IPS-20b (cell line): ENCODE results near the gene CTRL.

Experiments
- H3K27ac ChIP-seq: one replicate; pipeline ENCODE4 v1.5.1; 2013; ENCODE audit warnings: low read length
- H3K27me3 ChIP-seq: 2 replicates; pipeline ENCODE4 v1.6.1; 2013; ENCODE audit warnings: mild to moderate bottlenecking, low read length, inconsistent platforms; ENCODE audit not compliant: insufficient read depth
- H3K36me3 ChIP-seq: 2 replicates; pipeline ENCODE4 v1.6.1; 2013; ENCODE audit warnings: low read depth, mild to moderate bottlenecking, inconsistent platforms, low read length, moderate library complexity; ENCODE audit not compliant: insufficient read depth
- H3K4me1 ChIP-seq: 2 replicates; pipeline ENCODE4 v1.6.1; 2013; ENCODE audit warnings: mild to moderate bottlenecking, control low read depth, inconsistent platforms, low read length, moderate library complexity; ENCODE audit not compliant: insufficient read depth
- H3K4me3 ChIP-seq: 2 replicates; pipeline ENCODE4 v1.5.1; 2013; ENCODE audit warnings: mild to moderate bottlenecking, low read length, inconsistent platforms
- H3K9ac ChIP-seq: 2 replicates; pipeline ENCODE4 v1.6.1; 2013; ENCODE audit warnings: low read depth, mild to moderate bottlenecking, inconsistent platforms, low read length, moderate library complexity
- H3K9me3 ChIP-seq: 2 replicates; pipeline ENCODE4 v1.6.1; 2013; ENCODE audit warnings: mild to moderate bottlenecking, low read depth, low read length, inconsistent platforms; ENCODE audit not compliant: insufficient read depth

CTRL gene

GRCh38 chr16:67936124-67936879 lies 4.6 kb upstream of the CTRL start, which contains the start of gene PSMB10:
Gene PSMB10 (minus strand): TSS chr16:67936850. CDS start chr16:67936749, 101 bp downstream.
- H3K4me1 ChIP-seq: 0 out of 2 replicates have a peak, but pooled peaks cover 6% of the 10 kb centered on the region
- H3K4me3 ChIP-seq: peak within 1 kb of the TSS; percentile 89
- no peaks in the 10 kb centered on the region; the same call in 1 of the 2 replicates for H3K36me3 ChIP-seq
- peak within 1 kb of the TSS; percentile 69 for H3K27ac ChIP-seq
- peak within 1 kb of the TSS; percentile 95 for H3K9ac ChIP-seq
- no peaks in the 10 kb centered on the region for H3K9me3 ChIP-seq
- H3K27me3 ChIP-seq: no peaks in the 10 kb centered on the region

GRCh38 chr16:67935402-67936123 lies 3.9 kb upstream of the CTRL start:
- Histone ChIP-seq H3K36me3 (peaks cover under 1% of the 10 kb centered on the region; the same call in 1 of the 2 replicates), H3K27ac (peak overlapping the region; percentile 69), H3K4me1 (0 out of 2 replicates have a peak, but pooled peaks cover 6% of the 10 kb centered on the region), H3K9ac (peak overlapping the region; percentile 95), H3K4me3 (peak overlapping the region; percentile 89), H3K27me3 (no peaks in the 10 kb centered on the region), H3K9me3 (no peaks in the 10 kb centered on the region)

GRCh38 chr16:67935101-67935401 lies 3.4 kb upstream of the CTRL start:
- Histone ChIP-seq H3K27ac (no peak overlapping the region), H3K4me1 (0 out of 2 replicates have a peak, but pooled peaks cover 6% of the 10 kb centered on the region), H3K36me3 (0 out of 2 replicates have a peak, but pooled peaks cover 4% of the 10 kb centered on the region), H3K27me3 (no peaks in the 10 kb centered on the region), H3K4me3 (peak overlapping the region; percentile 89), H3K9ac (peak overlapping the region; percentile 81), H3K9me3 (no peaks in the 10 kb centered on the region)

GRCh38 chr16:67934306-67935100 lies 2.8 kb upstream of the CTRL start:
- Histone ChIP-seq H3K9me3 (no peaks in the 10 kb centered on the region), H3K27ac (no peak overlapping the region), H3K36me3 (peaks cover 10% of the 10 kb centered on the region; the same call in 1 of the 2 replicates), H3K4me3 (peak overlapping the region; percentile 89), H3K4me1 (0 out of 2 replicates have a peak, but pooled peaks cover 6% of the 10 kb centered on the region), H3K9ac (peak overlapping the region; percentile 81), H3K27me3 (no peaks in the 10 kb centered on the region)

- Histone ChIP-seq H3K27ac (no peak overlapping the region), H3K4me1 (0 out of 2 replicates have a peak, but pooled peaks cover 6% of the 10 kb centered on the region), H3K4me3 (no peak overlapping the region), H3K36me3 (peaks cover 17% of the 10 kb centered on the region; the same call in 1 of the 2 replicates), H3K9ac (no peak overlapping the region), H3K27me3 (no peaks in the 10 kb centered on the region), H3K9me3 (no peaks in the 10 kb centered on the region)
Measured at GRCh38 chr16:67933805-67934204, 2.1 kb upstream of the CTRL start.

- no peak overlapping the region for H3K9ac ChIP-seq
- no peaks in the 10 kb centered on the region for H3K9me3 ChIP-seq
- no peak overlapping the region for H3K27ac ChIP-seq
- no peak overlapping the region for H3K4me3 ChIP-seq
- no peaks in the 10 kb centered on the region for H3K27me3 ChIP-seq
- H3K4me1 ChIP-seq: 0 out of 2 replicates have a peak, but pooled peaks cover 6% of the 10 kb centered on the region
- peaks cover 23% of the 10 kb centered on the region for H3K36me3 ChIP-seq
Measured at GRCh38 chr16:67932462-67932840, 789 bp upstream of the CTRL start.

- no peak overlapping the region for H3K27ac ChIP-seq
- H3K4me1 ChIP-seq: peaks cover 8% of the 10 kb centered on the region
- H3K4me3 ChIP-seq: no peak overlapping the region
- H3K36me3 ChIP-seq: peaks cover 23% of the 10 kb centered on the region
- H3K9ac ChIP-seq: no peak overlapping the region
- no peaks in the 10 kb centered on the region for H3K9me3 ChIP-seq
- no peaks in the 10 kb centered on the region for H3K27me3 ChIP-seq
Measured at GRCh38 chr16:67930678-67931211, 917 bp downstream of the CTRL start.

- peaks cover 8% of the 10 kb centered on the region for H3K4me1 ChIP-seq
- no peaks in the 10 kb centered on the region for H3K9me3 ChIP-seq
- no peak overlapping the region for H3K9ac ChIP-seq
- H3K36me3 ChIP-seq: peaks cover 23% of the 10 kb centered on the region
- no peak overlapping the region for H3K27ac ChIP-seq
- H3K27me3 ChIP-seq: no peaks in the 10 kb centered on the region
- H3K4me3 ChIP-seq: no peak overlapping the region
Measured at GRCh38 chr16:67930191-67930590, 1.5 kb downstream of the CTRL start.

GRCh38 chr16:67928561-67929364 lies 2.9 kb downstream of the CTRL start:
- Histone ChIP-seq H3K9ac (no peak overlapping the region), H3K4me1 (peaks cover 5% of the 10 kb centered on the region), H3K9me3 (no peaks in the 10 kb centered on the region), H3K27me3 (no peaks in the 10 kb centered on the region), H3K4me3 (no peak overlapping the region), H3K27ac (no peak overlapping the region), H3K36me3 (peaks cover 23% of the 10 kb centered on the region)

- H3K9me3 ChIP-seq: no peaks in the 10 kb centered on the region
- H3K27me3 ChIP-seq: no peaks in the 10 kb centered on the region
- H3K4me1 ChIP-seq: peaks cover 5% of the 10 kb centered on the region
- no peak overlapping the region for H3K4me3 ChIP-seq
- H3K27ac ChIP-seq: no peak overlapping the region
- no peak overlapping the region for H3K9ac ChIP-seq
- peaks cover 23% of the 10 kb centered on the region for H3K36me3 ChIP-seq
Measured at GRCh38 chr16:67928147-67928546, 3.5 kb downstream of the CTRL start.
